Activated T-helper 2 cell treated with anti-CD3 and anti-CD28 coated beads, Interferon-gamma antibody, Interleukin-2, Interleukin-4, amounts not matched to agents 10 μg/mL and 5 μg/mL and 100 μg/mL, durations not matched to agents 14 hours and 24 hours and 36 hours (primary cell): Measurements from ENCODE around the gene STX2. TPM values are rescaled to one million over a fixed set of nuclear protein-coding genes. Genes with fewer than 3 reads are reported as not detected.

Experiments
- DNase-seq: peaks from one replicate; pipeline ENCODE4 v3.0.0; 2021; ENCODE audit warnings: low spot score
- H3K27ac Mint-ChIP-seq: one replicate; pipeline ENCODE4 v1.8.0; 2021; ENCODE audit warnings: mixed read lengths
- H3K27me3 Mint-ChIP-seq: one replicate; pipeline ENCODE4 v1.8.0; 2021; ENCODE audit warnings: low read depth, mixed read lengths
- H3K36me3 Mint-ChIP-seq: one replicate; pipeline ENCODE4 v1.8.0; 2021; ENCODE audit warnings: low read depth, mixed read lengths
- H3K4me1 Mint-ChIP-seq: one replicate; pipeline ENCODE4 v1.8.0; 2021; ENCODE audit warnings: low read depth, mixed read lengths
- H3K4me3 Mint-ChIP-seq: one replicate; pipeline ENCODE4 v1.8.0; 2021; ENCODE audit warnings: low read depth, mild to moderate bottlenecking, moderate library complexity, mixed read lengths
- H3K9me3 Mint-ChIP-seq: one replicate; pipeline ENCODE4 v1.8.0; 2021; ENCODE audit warnings: mixed read lengths
- intact Hi-C: fragments of 100-400 bp; cut with micrococcal nuclease; formaldehyde crosslinking; loops from one replicate; pipeline ENCODE4 v1.15.1; 2023
- total RNA-seq: library from RNA; stranded (reverse); gene quantifications from 2 replicates; pipeline ENCODE4 v1.2.3, GENCODE V29; 2022

STX2 gene
- total RNA-seq, 1 donor from 2014 or later: 19.6 TPM

GRCh38 chr12:130835436-130835835, 3.6 kb downstream of the STX2 start:
- Mint-ChIP-seq H3K4me3 (no peak overlapping the region), H3K4me1 (peaks cover 34% of the 10 kb centered on the region), H3K27ac (no peak overlapping the region), H3K27me3 (no peaks in the 10 kb centered on the region), H3K36me3 (peaks cover 4% of the 10 kb centered on the region), H3K9me3 (no peaks in the 10 kb centered on the region)
- intact Hi-C loops: no loop called here
- no peak for DNase-seq

GRCh38 chr12:130835011-130835410, 4.0 kb downstream of the STX2 start:
- intact Hi-C loops: no loop called here
- no peak for DNase-seq
- Mint-ChIP-seq H3K27me3 (no peaks in the 10 kb centered on the region), H3K4me3 (no peak overlapping the region), H3K4me1 (peaks cover 35% of the 10 kb centered on the region), H3K36me3 (peaks cover 4% of the 10 kb centered on the region), H3K27ac (no peak overlapping the region), H3K9me3 (no peaks in the 10 kb centered on the region)

- intact Hi-C loops: no loop called here
- Mint-ChIP-seq H3K27me3 (no peaks in the 10 kb centered on the region), H3K4me1 (peaks cover 21% of the 10 kb centered on the region), H3K27ac (no peak overlapping the region), H3K4me3 (no peak overlapping the region), H3K9me3 (no peaks in the 10 kb centered on the region), H3K36me3 (peaks cover 4% of the 10 kb centered on the region)
- no peak for DNase-seq
Measured at GRCh38 chr12:130832561-130833209, 6.4 kb downstream of the STX2 start.

GRCh38 chr12:130831876-130832405, 7.1 kb downstream of the STX2 start:
- H3K36me3 Mint-ChIP-seq: peaks cover 9% of the 10 kb centered on the region

GRCh38 chr12:130831246-130831645, 7.8 kb downstream of the STX2 start:
- no peak for DNase-seq
- peaks cover 21% of the 10 kb centered on the region for H3K4me1 Mint-ChIP-seq
- intact Hi-C loops: no loop called here
- H3K36me3 Mint-ChIP-seq: peaks cover 4% of the 10 kb centered on the region
- no peak overlapping the region for H3K27ac Mint-ChIP-seq
- no peaks in the 10 kb centered on the region for H3K27me3 Mint-ChIP-seq
- no peak overlapping the region for H3K4me3 Mint-ChIP-seq
- H3K9me3 Mint-ChIP-seq: no peaks in the 10 kb centered on the region

More at GRCh38 chr12:130831876-130832405, 7.1 kb downstream of the STX2 start:
- intact Hi-C loops: no loop called here
- Mint-ChIP-seq H3K27me3 (no peaks in the 10 kb centered on the region), H3K9me3 (no peaks in the 10 kb centered on the region), H3K4me1 (peaks cover 25% of the 10 kb centered on the region), H3K4me3 (no peak overlapping the region), H3K27ac (no peak overlapping the region)
- DNase-seq: no peak

GRCh38 chr12:130830246-130830551, 8.9 kb downstream of the STX2 start:
- intact Hi-C loops: no loop called here
- H3K9me3 Mint-ChIP-seq: no peaks in the 10 kb centered on the region
- no peaks in the 10 kb centered on the region for H3K27me3 Mint-ChIP-seq
- H3K4me3 Mint-ChIP-seq: no peak overlapping the region
- H3K36me3 Mint-ChIP-seq: peaks cover 4% of the 10 kb centered on the region
- no peak for DNase-seq
- peaks cover 16% of the 10 kb centered on the region for H3K4me1 Mint-ChIP-seq
- no peak overlapping the region for H3K27ac Mint-ChIP-seq

- intact Hi-C loops: no loop called here
- no peak overlapping the region for H3K27ac Mint-ChIP-seq
- H3K36me3 Mint-ChIP-seq: peaks cover 4% of the 10 kb centered on the region
Measured at GRCh38 chr12:130829391-130830245, 9.4 kb downstream of the STX2 start.

GRCh38 chr12:130828895-130829294, 10.2 kb downstream of the STX2 start:
- Mint-ChIP-seq H3K27ac (no peak overlapping the region), H3K9me3 (no peaks in the 10 kb centered on the region), H3K4me3 (no peak overlapping the region), H3K36me3 (peaks cover 4% of the 10 kb centered on the region), H3K27me3 (no peaks in the 10 kb centered on the region), H3K4me1 (peaks cover 16% of the 10 kb centered on the region)
- no peak for DNase-seq
- intact Hi-C loops: no loop called here

More at GRCh38 chr12:130829391-130830245, 9.4 kb downstream of the STX2 start:
- Mint-ChIP-seq H3K27me3 (no peaks in the 10 kb centered on the region), H3K4me3 (no peak overlapping the region), H3K9me3 (no peaks in the 10 kb centered on the region), H3K4me1 (peaks cover 16% of the 10 kb centered on the region)
- no peak for DNase-seq

- Mint-ChIP-seq H3K36me3 (peaks cover 16% of the 10 kb centered on the region), H3K4me3 (no peak overlapping the region), H3K9me3 (no peaks in the 10 kb centered on the region), H3K27ac (no peak overlapping the region), H3K4me1 (peaks cover 11% of the 10 kb centered on the region), H3K27me3 (no peaks in the 10 kb centered on the region)
- intact Hi-C loops: no loop called here
- DNase-seq: no peak
Measured at GRCh38 chr12:130827432-130827831, 11.6 kb downstream of the STX2 start.

- Mint-ChIP-seq H3K4me3 (no peak overlapping the region), H3K27me3 (no peaks in the 10 kb centered on the region), H3K36me3 (peaks cover 21% of the 10 kb centered on the region), H3K9me3 (no peaks in the 10 kb centered on the region), H3K27ac (no peak overlapping the region), H3K4me1 (peaks cover 7% of the 10 kb centered on the region)
- peak; percentile 45 for DNase-seq
- intact Hi-C loops: no loop called here
Measured at GRCh38 chr12:130826151-130826801, 12.8 kb downstream of the STX2 start.

GRCh38 chr12:130825771-130826150, 13.3 kb downstream of the STX2 start:
- no peak overlapping the region for H3K27ac Mint-ChIP-seq
- peaks cover 26% of the 10 kb centered on the region for H3K36me3 Mint-ChIP-seq
- no peaks in the 10 kb centered on the region for H3K9me3 Mint-ChIP-seq
- intact Hi-C loops: no loop called here
- no peak for DNase-seq
- H3K27me3 Mint-ChIP-seq: no peaks in the 10 kb centered on the region
- no peak overlapping the region for H3K4me3 Mint-ChIP-seq
- peaks cover 8% of the 10 kb centered on the region for H3K4me1 Mint-ChIP-seq

GRCh38 chr12:130819681-130820080, 19.4 kb downstream of the STX2 start:
- Mint-ChIP-seq H3K9me3 (no peaks in the 10 kb centered on the region), H3K4me3 (no peak overlapping the region), H3K27me3 (no peaks in the 10 kb centered on the region), H3K27ac (no peak overlapping the region), H3K36me3 (peaks cover 31% of the 10 kb centered on the region), H3K4me1 (peaks cover 7% of the 10 kb centered on the region)
- intact Hi-C loops: loop anchor here (1.0 kb wide), 1 partner anchor 58 kb away; no protein-coding TSS in a partner anchor
- DNase-seq: no peak
